Type B pancreatic cell (in vitro differentiated cells): ENCODE measurements around the gene NOXA1. TPM values are rescaled to one million over a fixed set of nuclear protein-coding genes. Genes with fewer than 3 reads are reported as not detected.

ENCODE experiments used
- microRNA-seq: library from miRNA; unstranded; fragments of <30 nt; microRNA quantifications from one replicate; pipeline ENCODE4, GENCODE V29; 2020
- total RNA-seq: library from RNA; stranded (reverse); gene quantifications from 2 replicates; pipeline ENCODE4 v1.2.1, GENCODE V29; 2021; ENCODE audit warnings: low replicate concordance

Gene NOXA1
- total RNA-seq, 1 donor from 2014 or later, result 6.4 TPM

Small RNAs within 50 kb of the gene (microRNA-seq; reads per million reads assigned to microRNA genes)
- 1.9 reads per million for gene MIR7114

Other genes starting within 250 kb of the NOXA1 start
- gene ANAPC2, start 234.8 kb upstream of the NOXA1 start, total RNA-seq, result 63.5 and 65.0 TPM in 2 replicates
- gene SSNA1, start 234.7 kb upstream of the NOXA1 start, total RNA-seq, result 64.9 and 74.8 TPM in 2 replicates
- 24.1 and 28.4 TPM in 2 replicates for gene TPRN, start 222.7 kb upstream of the NOXA1 start, total RNA-seq
- gene TMEM203, start 217.7 kb upstream of the NOXA1 start, total RNA-seq, result 42.3 and 46.3 TPM in 2 replicates
- gene NDOR1, start 217.7 kb upstream of the NOXA1 start, total RNA-seq, result 18.9 and 28.0 TPM in 2 replicates
- 12.1 and 15.7 TPM in 2 replicates for gene RNF208, start 201.2 kb upstream of the NOXA1 start, total RNA-seq
- 0.86 and 1.5 TPM in 2 replicates for gene CYSRT1, start 198.2 kb upstream of the NOXA1 start, total RNA-seq
- gene RNF224, start 195.9 kb upstream of the NOXA1 start, total RNA-seq, result 0.36 and 0.48 TPM in 2 replicates
- gene SLC34A3, start 192.5 kb upstream of the NOXA1 start, total RNA-seq, result 0.41 and 0.81 TPM in 2 replicates
- 326 and 349 TPM in 2 replicates for gene TUBB4B, start 182.1 kb upstream of the NOXA1 start, total RNA-seq
- 0.31 TPM in 1 of 2 replicates, not detected in the other for gene STPG3, start 172.1 kb upstream of the NOXA1 start, total RNA-seq
- gene NELFB, start 168.1 kb upstream of the NOXA1 start, total RNA-seq, result 52.4 and 61.9 TPM in 2 replicates
- gene TOR4A, start 145.7 kb upstream of the NOXA1 start, total RNA-seq, result 2.7 and 4.5 TPM in 2 replicates
- gene NRARP, start 121.1 kb upstream of the NOXA1 start, total RNA-seq, result 17.9 and 21.7 TPM in 2 replicates
- 15.5 and 19.5 TPM in 2 replicates for gene EXD3, start 231 bp upstream of the NOXA1 start, total RNA-seq
- 2.1 and 3.5 TPM in 2 replicates for gene ENTPD8, start 18.0 kb downstream of the NOXA1 start, total RNA-seq
- 51.2 and 67.8 TPM in 2 replicates for gene NSMF, start 35.9 kb downstream of the NOXA1 start, total RNA-seq
- 2.5 and 3.1 TPM in 2 replicates for gene PNPLA7, start 127.0 kb downstream of the NOXA1 start, total RNA-seq
- 50.4 and 51.6 TPM in 2 replicates for gene MRPL41, start 128.5 kb downstream of the NOXA1 start, total RNA-seq
- 33.8 and 45.8 TPM in 2 replicates for gene DPH7, start 155.5 kb downstream of the NOXA1 start, total RNA-seq
- 41.7 and 45.3 TPM in 2 replicates for gene ZMYND19, start 167.1 kb downstream of the NOXA1 start, total RNA-seq
- 46.4 and 96.6 TPM in 2 replicates for gene ARRDC1, start 182.3 kb downstream of the NOXA1 start, total RNA-seq
- gene EHMT1, start 195.6 kb downstream of the NOXA1 start, total RNA-seq, result 99.8 and 111 TPM in 2 replicates